H9 (cell line): ENCODE results near the gene ISM2. TPM values are rescaled to one million over a fixed set of nuclear protein-coding genes. Genes with fewer than 3 reads are reported as not detected.
A peak's percentile ranks its signal among the peaks of the same experiment; 100 is the strongest.

Source experiments
- DNase-seq: peaks from one replicate; pipeline ENCODE4 v3.0.0-alpha.2; 2017
- H2AFZ ChIP-seq: one replicate; pipeline ENCODE4 v1.6.1; 2013; ENCODE audit warnings: mild to moderate bottlenecking, low read length, control low read depth, moderate library complexity
- H2AK5ac ChIP-seq: 2 replicates; pipeline ENCODE4 v1.6.1; 2013; ENCODE audit warnings: low read length, control low read depth, mixed read lengths; ENCODE audit not compliant: insufficient read length
- H2BK120ac ChIP-seq: one replicate; pipeline ENCODE4 v1.6.1; 2013; ENCODE audit warnings: low read depth, mild to moderate bottlenecking, low read length, control low read depth, inconsistent platforms; ENCODE audit not compliant: poor library complexity, severe bottlenecking
- H2BK12ac ChIP-seq: 2 replicates; pipeline ENCODE4 v1.6.1; 2013; ENCODE audit warnings: low read length, control low read depth, mixed read lengths, low read depth; ENCODE audit not compliant: insufficient read length
- H2BK15ac ChIP-seq: 2 replicates; pipeline ENCODE4 v1.6.1; 2013; ENCODE audit warnings: low read depth, low read length, control low read depth
- H2BK20ac ChIP-seq: one replicate; pipeline ENCODE4 v1.6.1; 2013; ENCODE audit warnings: low read depth, mild to moderate bottlenecking, low read length, control low read depth, inconsistent platforms; ENCODE audit not compliant: poor library complexity, severe bottlenecking
- H2BK5ac ChIP-seq: 2 replicates; pipeline ENCODE4 v1.6.1; 2013; ENCODE audit warnings: low read length, control low read depth, mixed read lengths; ENCODE audit not compliant: insufficient read length
- H3K14ac ChIP-seq: 2 replicates; pipeline ENCODE4 v1.6.1; 2013; ENCODE audit warnings: low read length, control low read depth; ENCODE audit not compliant: insufficient read depth
- H3K18ac ChIP-seq: 2 replicates; pipeline ENCODE4 v1.6.1; 2013; ENCODE audit warnings: low read depth, mild to moderate bottlenecking, mixed read lengths, low read length, control low read depth; ENCODE audit not compliant: insufficient read length
- H3K23ac ChIP-seq: 2 replicates; pipeline ENCODE4 v1.6.1; 2013; ENCODE audit warnings: low read length, control low read depth, mixed read lengths, low read depth; ENCODE audit not compliant: insufficient read length
- H3K23me2 ChIP-seq: 2 replicates; pipeline ENCODE4 v1.6.1; 2013; ENCODE audit warnings: low read depth, mild to moderate bottlenecking, mixed read lengths, low read length, control low read depth; ENCODE audit not compliant: insufficient read length, poor library complexity, severe bottlenecking
- H3K27ac ChIP-seq: 2 replicates; pipeline ENCODE4 v1.5.1; 2013; ENCODE audit warnings: low read length, control low read depth, mixed read lengths, low read depth; ENCODE audit not compliant: insufficient read length
- H3K27me3 ChIP-seq: 2 replicates; pipeline ENCODE4 v1.6.1; 2013; ENCODE audit warnings: low read length, control low read depth, inconsistent platforms; ENCODE audit not compliant: insufficient read depth
- H3K4ac ChIP-seq: 2 replicates; pipeline ENCODE4 v1.6.1; 2013; ENCODE audit warnings: low read depth, mild to moderate bottlenecking, control low read depth, inconsistent platforms, low read length, moderate library complexity
- H3K4me1 ChIP-seq: 2 replicates; pipeline ENCODE4 v1.6.1; 2013; ENCODE audit warnings: low read length, control low read depth, inconsistent platforms; ENCODE audit not compliant: insufficient read depth
- H3K4me2 ChIP-seq: 2 replicates; pipeline ENCODE4 v1.6.1; 2013; ENCODE audit warnings: low read length, control low read depth, mixed read lengths; ENCODE audit not compliant: insufficient read length, insufficient read depth
- H3K56ac ChIP-seq: 2 replicates; pipeline ENCODE4 v1.6.1; 2013; ENCODE audit warnings: low read depth, mild to moderate bottlenecking, mixed read lengths, low read length, control low read depth; ENCODE audit not compliant: insufficient read length
- H3K79me1 ChIP-seq: 2 replicates; pipeline ENCODE4 v1.6.1; 2013; ENCODE audit warnings: low read depth, mild to moderate bottlenecking, moderate library complexity, low read length, control low read depth, inconsistent platforms; ENCODE audit not compliant: insufficient read depth, poor library complexity, severe bottlenecking
- H3K79me2 ChIP-seq: 2 replicates; pipeline ENCODE4 v1.6.1; 2013; ENCODE audit warnings: low read length, control low read depth, inconsistent platforms; ENCODE audit not compliant: insufficient read depth
- H3K9ac ChIP-seq: 2 replicates; pipeline ENCODE4 v1.6.1; 2013; ENCODE audit warnings: low read length, control low read depth, mixed read lengths; ENCODE audit not compliant: insufficient read length; ENCODE audit errors: extremely low read depth
- H3K9me3 ChIP-seq: one replicate; pipeline ENCODE4 v1.6.1; 2013; ENCODE audit warnings: low read depth, low read length, inconsistent platforms; ENCODE audit not compliant: control insufficient read depth
- H3T11ph ChIP-seq: one replicate; pipeline ENCODE4 v1.6.1; 2013; ENCODE audit warnings: mild to moderate bottlenecking, low read length, control low read depth, inconsistent platforms
- H4K20me1 ChIP-seq: one replicate; pipeline ENCODE4 v1.6.1; 2013; ENCODE audit not compliant: control insufficient read depth, insufficient read length, insufficient read depth
- H4K5ac ChIP-seq: 2 replicates; pipeline ENCODE4 v1.6.1; 2013; ENCODE audit warnings: low read depth, mild to moderate bottlenecking, mixed read lengths, low read length, control low read depth; ENCODE audit not compliant: insufficient read length
- H4K8ac ChIP-seq: replicated peaks from 2 replicates; pipeline ENCODE4 v1.6.1; 2013; ENCODE audit warnings: low read length, control low read depth, mixed read lengths, low read depth; ENCODE audit not compliant: insufficient read length
- H4K91ac ChIP-seq: 2 replicates; pipeline ENCODE4 v1.6.1; 2013; ENCODE audit warnings: low read depth, mild to moderate bottlenecking, moderate library complexity, mixed read lengths, low read length, control low read depth; ENCODE audit not compliant: insufficient read length
- H3K27ac Mint-ChIP-seq, 3 experiments: 2 replicates in 2 of 3; 3 replicates in 1 of 3; pipeline ENCODE4 v1.8.0; 2020 to 2021; ENCODE audit warnings: mixed read lengths in 3 of 3, mild to moderate bottlenecking in 1 of 3, moderate library complexity in 1 of 3
- H3K27me3 Mint-ChIP-seq: 2 replicates; pipeline ENCODE4 v1.8.0; 2021; ENCODE audit warnings: low read depth, mild to moderate bottlenecking, moderate library complexity, mixed read lengths
- H3K36me3 Mint-ChIP-seq, 3 experiments: 2 replicates in 2 of 3; 3 replicates in 1 of 3; pipeline ENCODE4 v1.8.0; 2020 to 2021; ENCODE audit warnings: low read depth in 3 of 3, mixed read lengths in 3 of 3; ENCODE audit not compliant: insufficient read depth in 1 of 3
- H3K4me1 Mint-ChIP-seq, 2 experiments: 2 replicates each; pipeline ENCODE4 v1.8.0; 2020; ENCODE audit warnings: mixed read lengths in 2 of 2
- H3K4me3 Mint-ChIP-seq, 2 experiments: 2 replicates in 1 of 2; 3 replicates in 1 of 2; pipeline ENCODE4 v1.8.0; 2020 to 2021; ENCODE audit warnings: mild to moderate bottlenecking in 2 of 2, mixed read lengths in 2 of 2, moderate library complexity in 1 of 2
- H3K9me3 Mint-ChIP-seq, 2 experiments: 2 replicates in 1 of 2; 3 replicates in 1 of 2; pipeline ENCODE4 v1.8.0; 2020; ENCODE audit warnings: mild to moderate bottlenecking in 2 of 2, mixed read lengths in 2 of 2, moderate library complexity in 1 of 2
- CTCF ChIP-seq: fragments of 200-600 bp; sonication (generic); conservative IDR thresholded peaks from 3 replicates; pipeline ENCODE4 v1.8.0; 2021; ENCODE audit warnings: antibody characterized with exemption, mild to moderate bottlenecking
- WGBS: extraction: QIAGEN DNeasy Blood & Tissue Kit; methylation state at CpG from one replicate; pipeline ENCODE4 v1.1.7; 2013; ENCODE audit warnings: missing lambda C conversion rate, low lambda C conversion rate, mixed read lengths; ENCODE audit not compliant: insufficient read length; ENCODE audit errors: extremely low coverage; 5-methylcytosine and 5-hydroxymethylcytosine counted together
- total RNA-seq: library from RNA; stranded (reverse); gene quantifications from 2 replicates; pipeline ENCODE4 v1.2.1, GENCODE V29; 2021

ISM2 gene
- total RNA-seq, 1 experiment from 2014 or later, result 0.39 TPM

DNA sequence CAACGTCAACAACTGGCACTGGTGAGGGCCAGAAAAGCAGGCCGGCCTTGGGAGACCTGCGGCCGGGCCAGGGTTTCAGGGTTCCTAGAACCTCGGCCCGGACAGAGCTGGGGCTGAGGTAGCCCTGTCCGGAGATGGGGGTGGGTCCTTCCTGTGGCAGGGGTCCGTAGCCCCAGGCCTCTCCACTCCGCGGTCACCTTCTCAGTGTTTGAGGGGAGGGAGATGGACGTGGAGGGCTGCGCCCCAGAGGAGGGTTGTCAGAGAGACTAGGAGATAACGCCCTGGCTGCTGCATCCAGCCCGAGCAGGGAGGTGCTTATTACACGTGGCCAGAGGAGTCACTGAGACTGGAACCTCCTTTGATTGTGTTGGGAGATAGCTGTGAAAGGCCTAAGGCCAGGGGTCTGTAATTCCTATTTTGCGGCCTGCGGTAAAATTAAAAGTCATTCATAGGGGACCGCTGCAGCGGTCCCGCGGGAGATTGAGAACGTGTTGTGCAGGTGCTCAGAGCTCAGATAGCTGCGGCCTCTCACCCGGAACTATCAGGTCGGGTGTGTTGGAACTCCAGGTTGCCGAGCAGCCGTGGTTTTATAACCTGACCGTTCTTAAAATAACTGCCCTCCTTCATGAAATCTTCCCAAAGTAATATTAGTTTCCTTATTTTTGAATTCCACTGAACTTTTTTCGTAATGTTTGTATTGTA is 40.2 kb downstream of the ISM2 start:
- no peak overlapping the region for H3K18ac ChIP-seq
- no peak overlapping the region for H2BK15ac ChIP-seq
- H3K56ac ChIP-seq, result no peak overlapping the region
- peak; percentile 45 for DNase-seq
- H2BK12ac ChIP-seq, result no peak overlapping the region
- peaks cover 4% of the 10 kb centered on the region for H3K23me2 ChIP-seq
- H3K9ac ChIP-seq, result peak overlapping the region; percentile 85
- Mint-ChIP-seq H3K4me3 (peak overlapping the region; percentile 100), H3K27ac (peak overlapping the region; percentile 100; a peak in 6 of 7 replicates), H3K36me3 (peaks cover 32 to 42% (median 39%) of the 10 kb centered on the region in 3 experiments), H3K4me1 (peaks cover 20 to 22% of the 10 kb centered on the region in 2 experiments), H3K27me3 (no peaks in the 10 kb centered on the region), H3K9me3 (no peaks in the 10 kb centered on the region)
- H2BK20ac ChIP-seq, result no peak overlapping the region
- H3K79me1 ChIP-seq, result peaks cover 7% of the 10 kb centered on the region
- peak overlapping the region; percentile 89 for H3K4me2 ChIP-seq
- no peaks in the 10 kb centered on the region; the same call in 1 of the 2 replicates for H3K4me1 ChIP-seq
- H2BK120ac ChIP-seq, result no peak overlapping the region
- H3K27me3 ChIP-seq, result no peaks in the 10 kb centered on the region
- H4K20me1 ChIP-seq, result no peaks in the 10 kb centered on the region
- no peak overlapping the region for H3K4ac ChIP-seq
- H3K23ac ChIP-seq, result no peak overlapping the region
- no peak overlapping the region for H3K14ac ChIP-seq
- H4K91ac ChIP-seq, result no peak overlapping the region
- no peak overlapping the region for H3T11ph ChIP-seq
- H4K5ac ChIP-seq, result no peak overlapping the region
- no peak overlapping the region for H4K8ac ChIP-seq
- H3K9me3 ChIP-seq, result no peaks in the 10 kb centered on the region
- H2AK5ac ChIP-seq, result no peak overlapping the region
- no CpG with 5 or more reads among the region's 29 CpGs for WGBS
- peaks cover 13% of the 10 kb centered on the region; the same call in 1 of the 2 replicates for H3K79me2 ChIP-seq
- TF ChIP-seq CTCF, result no peak
- H3K27ac ChIP-seq, result no peak overlapping the region
- no peak overlapping the region for H2BK5ac ChIP-seq
- H2AFZ ChIP-seq, result no peak overlapping the region
